Measurements from ENCODE around the gene CADM2. TPM values are rescaled to one million over a fixed set of nuclear protein-coding genes. Genes with fewer than 3 reads are reported as not detected.

Gene CADM2
- total and polyA plus RNA-seq, 2 experiments from 2014 or later, result 2.9 to 7.8 TPM

- Histone ChIP-seq H2AFZ (no peak overlapping the region), H3K4me1 (ENCODE audit: insufficient read depth) (no peaks in the 10 kb centered on the region), H3K9me3 (ENCODE audit: low read depth) (no peaks in the 10 kb centered on the region), H3K79me2 (no peaks in the 10 kb centered on the region), H3K27ac (no peak overlapping the region), H3K4me2 (no peak overlapping the region), H3K27me3 (no peaks in the 10 kb centered on the region), H3K9me2 (replicated peaks; ENCODE audit: insufficient read depth) (no peaks in the 10 kb centered on the region), H3K36me3 (replicated peaks; ENCODE audit: insufficient read depth, low read depth) (no peaks in the 10 kb centered on the region), H4K20me1 (ENCODE audit: insufficient read depth, poor library complexity, severe bottlenecking) (no peaks in the 10 kb centered on the region), H3K4me3 (no peak overlapping the region)
- TF ChIP-seq EZH2 (IDR thresholded peaks at IDR 0.05; ENCODE audit: borderline replicate concordance) (no peak), EZH2phosphoT487 (IDR thresholded peaks at IDR 0.05; ENCODE audit: low read depth, severe bottlenecking, unreplicated experiment) (no peak)
- WGBS (ENCODE audit: low lambda C conversion rate, missing lambda C conversion rate), result 90% methylated on average over 5 of the region's 5 CpGs
- no peak for DNase-seq (ENCODE audit: low spot score)
Measured at GRCh38 chr3:85481411-85482212, 522.8 kb downstream of the CADM2 start.

GRCh38 chr3:85482213-85482490, 523.4 kb downstream of the CADM2 start:
- TF ChIP-seq, protein P1, sequence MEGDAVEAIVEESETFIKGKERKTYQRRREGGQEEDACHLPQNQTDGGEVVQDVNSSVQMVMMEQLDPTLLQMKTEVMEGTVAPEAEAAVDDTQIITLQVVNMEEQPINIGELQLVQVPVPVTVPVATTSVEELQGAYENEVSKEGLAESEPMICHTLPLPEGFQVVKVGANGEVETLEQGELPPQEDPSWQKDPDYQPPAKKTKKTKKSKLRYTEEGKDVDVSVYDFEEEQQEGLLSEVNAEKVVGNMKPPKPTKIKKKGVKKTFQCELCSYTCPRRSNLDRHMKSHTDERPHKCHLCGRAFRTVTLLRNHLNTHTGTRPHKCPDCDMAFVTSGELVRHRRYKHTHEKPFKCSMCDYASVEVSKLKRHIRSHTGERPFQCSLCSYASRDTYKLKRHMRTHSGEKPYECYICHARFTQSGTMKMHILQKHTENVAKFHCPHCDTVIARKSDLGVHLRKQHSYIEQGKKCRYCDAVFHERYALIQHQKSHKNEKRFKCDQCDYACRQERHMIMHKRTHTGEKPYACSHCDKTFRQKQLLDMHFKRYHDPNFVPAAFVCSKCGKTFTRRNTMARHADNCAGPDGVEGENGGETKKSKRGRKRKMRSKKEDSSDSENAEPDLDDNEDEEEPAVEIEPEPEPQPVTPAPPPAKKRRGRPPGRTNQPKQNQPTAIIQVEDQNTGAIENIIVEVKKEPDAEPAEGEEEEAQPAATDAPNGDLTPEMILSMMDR (IDR thresholded peaks at IDR 0.05; ENCODE audit: poor library complexity), result no peak
- TF ChIP-seq EZH2 (IDR thresholded peaks at IDR 0.05; ENCODE audit: borderline replicate concordance) (no peak), EZH2phosphoT487 (IDR thresholded peaks at IDR 0.05; ENCODE audit: low read depth, severe bottlenecking, unreplicated experiment) (no peak)
- Histone ChIP-seq H3K9me2 (replicated peaks; ENCODE audit: insufficient read depth) (no peaks in the 10 kb centered on the region), H3K4me2 (no peak overlapping the region), H4K20me1 (ENCODE audit: insufficient read depth, poor library complexity, severe bottlenecking) (no peaks in the 10 kb centered on the region), H3K27ac (no peak overlapping the region), H3K4me1 (ENCODE audit: insufficient read depth) (no peaks in the 10 kb centered on the region), H3K79me2 (no peaks in the 10 kb centered on the region), H3K4me3 (no peak overlapping the region), H2AFZ (no peak overlapping the region), H3K9me3 (ENCODE audit: low read depth) (no peaks in the 10 kb centered on the region), H3K27me3 (no peaks in the 10 kb centered on the region), H3K36me3 (replicated peaks; ENCODE audit: insufficient read depth, low read depth) (no peaks in the 10 kb centered on the region)
- DNase-seq (ENCODE audit: low spot score), result no peak
- 89% methylated on average over 3 of the region's 3 CpGs for WGBS (ENCODE audit: low lambda C conversion rate, missing lambda C conversion rate)

GRCh38 chr3:85483986-85484385, 525.2 kb downstream of the CADM2 start:
- no peaks in the 10 kb centered on the region for H4K20me1 ChIP-seq (ENCODE audit: insufficient read depth, poor library complexity, severe bottlenecking)
- TF ChIP-seq, protein P1 (IDR thresholded peaks at IDR 0.05; ENCODE audit: poor library complexity), result no peak
- TF ChIP-seq EZH2 (IDR thresholded peaks at IDR 0.05; ENCODE audit: borderline replicate concordance) (no peak), EZH2phosphoT487 (IDR thresholded peaks at IDR 0.05; ENCODE audit: low read depth, severe bottlenecking, unreplicated experiment) (no peak)
- no peak overlapping the region for H3K4me2 ChIP-seq

GRCh38 chr3:85487375-85487774, 528.6 kb downstream of the CADM2 start:
- WGBS (ENCODE audit: low lambda C conversion rate, missing lambda C conversion rate), result 90% methylated on average over 8 of the region's 9 CpGs
- no peaks in the 10 kb centered on the region for H3K27me3 ChIP-seq
- TF ChIP-seq EZH2 (IDR thresholded peaks at IDR 0.05; ENCODE audit: borderline replicate concordance) (no peak), EZH2phosphoT487 (IDR thresholded peaks at IDR 0.05; ENCODE audit: low read depth, severe bottlenecking, unreplicated experiment) (no peak)
- TF ChIP-seq, protein P1 (IDR thresholded peaks at IDR 0.05; ENCODE audit: poor library complexity), result no peak
- H2AFZ ChIP-seq, result no peak overlapping the region
- H3K9me2 ChIP-seq (replicated peaks; ENCODE audit: insufficient read depth), result no peaks in the 10 kb centered on the region
- H3K79me2 ChIP-seq, result no peaks in the 10 kb centered on the region
- no peaks in the 10 kb centered on the region for H3K4me1 ChIP-seq (ENCODE audit: insufficient read depth)
- H4K20me1 ChIP-seq (ENCODE audit: insufficient read depth, poor library complexity, severe bottlenecking), result no peaks in the 10 kb centered on the region
- H3K4me3 ChIP-seq, result no peak overlapping the region
- H3K36me3 ChIP-seq (replicated peaks; ENCODE audit: insufficient read depth, low read depth), result no peaks in the 10 kb centered on the region
- H3K4me2 ChIP-seq, result no peak overlapping the region
- no peaks in the 10 kb centered on the region for H3K9me3 ChIP-seq (ENCODE audit: low read depth)
- no peak for DNase-seq (ENCODE audit: low spot score)
- H3K27ac ChIP-seq, result no peak overlapping the region

More at GRCh38 chr3:85483986-85484385, 525.2 kb downstream of the CADM2 start:
- no peaks in the 10 kb centered on the region for H3K9me2 ChIP-seq (replicated peaks; ENCODE audit: insufficient read depth)
- 90% methylated on average over 1 of the region's 1 CpG for WGBS (ENCODE audit: low lambda C conversion rate, missing lambda C conversion rate)
- H3K4me3 ChIP-seq, result no peak overlapping the region
- no peaks in the 10 kb centered on the region for H3K36me3 ChIP-seq (replicated peaks; ENCODE audit: insufficient read depth, low read depth)
- no peaks in the 10 kb centered on the region for H3K79me2 ChIP-seq
- no peak overlapping the region for H2AFZ ChIP-seq
- H3K27ac ChIP-seq, result no peak overlapping the region
- no peaks in the 10 kb centered on the region for H3K4me1 ChIP-seq (ENCODE audit: insufficient read depth)
- no peak for DNase-seq (ENCODE audit: low spot score)
- H3K9me3 ChIP-seq (ENCODE audit: low read depth), result no peaks in the 10 kb centered on the region
- H3K27me3 ChIP-seq, result no peaks in the 10 kb centered on the region

Measured in hepatocyte (in vitro differentiated cells).